ENCODE data around the gene IL17RE.
A peak's percentile ranks its signal among the peaks of the same experiment; 100 is the strongest.
"Not testable (repeated sequence)": the region's sequence is repeated elsewhere in the genome, so short reads cannot be mapped to it uniquely, and the experiment has no call there.

IL17RE gene, protein sequence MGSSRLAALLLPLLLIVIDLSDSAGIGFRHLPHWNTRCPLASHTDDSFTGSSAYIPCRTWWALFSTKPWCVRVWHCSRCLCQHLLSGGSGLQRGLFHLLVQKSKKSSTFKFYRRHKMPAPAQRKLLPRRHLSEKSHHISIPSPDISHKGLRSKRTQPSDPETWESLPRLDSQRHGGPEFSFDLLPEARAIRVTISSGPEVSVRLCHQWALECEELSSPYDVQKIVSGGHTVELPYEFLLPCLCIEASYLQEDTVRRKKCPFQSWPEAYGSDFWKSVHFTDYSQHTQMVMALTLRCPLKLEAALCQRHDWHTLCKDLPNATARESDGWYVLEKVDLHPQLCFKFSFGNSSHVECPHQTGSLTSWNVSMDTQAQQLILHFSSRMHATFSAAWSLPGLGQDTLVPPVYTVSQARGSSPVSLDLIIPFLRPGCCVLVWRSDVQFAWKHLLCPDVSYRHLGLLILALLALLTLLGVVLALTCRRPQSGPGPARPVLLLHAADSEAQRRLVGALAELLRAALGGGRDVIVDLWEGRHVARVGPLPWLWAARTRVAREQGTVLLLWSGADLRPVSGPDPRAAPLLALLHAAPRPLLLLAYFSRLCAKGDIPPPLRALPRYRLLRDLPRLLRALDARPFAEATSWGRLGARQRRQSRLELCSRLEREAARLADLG

DNA sequence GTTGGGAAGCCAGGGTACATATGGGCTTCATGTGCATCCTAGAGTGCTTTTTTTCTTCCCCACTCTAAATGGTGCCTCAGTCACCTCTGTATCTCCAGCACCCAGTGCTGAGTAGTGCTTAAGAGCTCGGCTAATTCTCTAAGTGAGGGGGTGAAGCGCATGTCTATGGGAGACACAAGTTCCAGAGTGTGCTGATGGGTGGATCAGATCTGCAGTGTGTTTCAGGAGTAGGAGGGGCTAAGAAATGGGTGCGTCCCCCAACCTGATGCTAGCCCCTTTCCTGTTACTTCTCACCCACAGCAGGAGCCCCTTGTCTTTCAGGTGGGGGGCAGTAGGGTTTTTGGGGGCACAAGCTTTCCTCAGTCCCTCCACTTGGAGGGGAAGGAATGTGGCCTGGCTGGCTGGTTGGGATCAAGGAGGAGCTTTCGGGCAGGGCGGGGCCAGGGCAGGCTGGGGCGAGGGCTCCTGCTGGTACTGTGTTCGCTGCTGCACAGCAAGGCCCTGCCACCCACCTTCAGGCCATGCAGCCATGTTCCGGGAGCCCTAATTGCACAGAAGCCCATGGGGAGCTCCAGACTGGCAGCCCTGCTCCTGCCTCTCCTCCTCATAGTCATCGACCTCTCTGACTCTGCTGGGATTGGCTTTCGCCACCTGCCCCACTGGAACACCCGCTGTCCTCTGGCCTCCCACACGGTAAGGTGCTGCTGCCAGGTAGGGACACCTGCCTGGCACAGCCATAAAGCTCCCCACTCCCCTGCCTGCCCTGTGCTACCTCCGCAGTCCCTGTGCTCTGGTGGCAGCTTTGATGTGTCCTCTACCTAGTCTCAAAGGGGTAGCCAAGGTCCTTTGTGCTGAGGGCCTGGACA is at the start of gene IL17RE:
Gene IL17RE (plus strand): TSS at position 477 of the 866 bp plus-strand sequence. CDS start 85 bp downstream, at position 562.
- no peak for DNase-seq

DNA sequence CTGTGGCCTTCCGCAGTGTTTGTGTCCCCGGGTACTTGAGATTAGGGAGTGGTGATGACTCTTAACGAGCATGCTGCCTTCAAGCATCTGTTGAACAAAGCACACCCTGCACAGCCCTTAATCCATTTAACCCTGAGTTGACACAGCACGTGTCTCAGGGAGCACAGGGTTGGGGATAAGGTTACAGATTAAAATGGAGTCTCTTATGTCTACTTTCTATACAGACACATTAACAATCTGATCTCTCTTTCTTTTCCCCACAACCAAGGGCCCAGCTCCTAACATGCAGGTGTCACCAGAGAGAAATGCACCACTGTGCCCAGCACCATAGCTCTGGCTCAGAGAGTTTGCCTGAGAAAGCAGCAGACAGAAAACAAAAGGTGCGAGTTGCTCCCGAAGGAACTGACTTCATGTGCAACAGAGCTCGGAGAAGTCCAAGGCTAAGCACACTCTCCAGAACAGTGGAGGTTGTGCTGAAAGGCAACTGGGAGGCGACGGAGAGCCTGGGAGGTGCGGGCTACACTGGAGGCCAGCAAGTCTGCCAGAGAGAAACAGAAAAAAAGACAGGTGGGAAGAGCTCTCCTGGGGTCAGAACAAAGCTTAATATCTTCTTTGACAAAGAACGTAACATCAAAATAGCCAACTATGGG is 48.2 kb upstream of the IL17RE start:
- not testable (repeated sequence) for DNase-seq

DNA sequence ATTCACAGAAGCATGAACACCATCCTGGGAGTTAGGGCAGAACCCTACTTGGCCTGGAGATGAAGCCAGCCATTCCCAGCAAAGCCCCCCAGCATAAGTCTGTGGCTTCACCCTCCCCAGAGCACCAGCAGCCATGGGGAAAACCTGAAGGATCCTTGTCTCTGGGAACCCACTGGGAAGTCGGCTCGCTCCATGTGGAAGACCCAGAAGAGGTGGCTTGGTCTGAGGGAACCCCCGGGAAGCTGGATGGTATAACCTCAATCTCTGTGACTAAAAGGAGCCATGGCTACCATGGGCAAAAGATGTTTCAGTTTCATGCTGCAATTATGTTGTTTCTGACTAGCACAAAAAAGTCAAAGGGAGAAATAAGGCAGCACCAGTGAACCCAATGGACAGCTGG is 47.1 kb upstream of the IL17RE start:
- no peak for DNase-seq

DNA sequence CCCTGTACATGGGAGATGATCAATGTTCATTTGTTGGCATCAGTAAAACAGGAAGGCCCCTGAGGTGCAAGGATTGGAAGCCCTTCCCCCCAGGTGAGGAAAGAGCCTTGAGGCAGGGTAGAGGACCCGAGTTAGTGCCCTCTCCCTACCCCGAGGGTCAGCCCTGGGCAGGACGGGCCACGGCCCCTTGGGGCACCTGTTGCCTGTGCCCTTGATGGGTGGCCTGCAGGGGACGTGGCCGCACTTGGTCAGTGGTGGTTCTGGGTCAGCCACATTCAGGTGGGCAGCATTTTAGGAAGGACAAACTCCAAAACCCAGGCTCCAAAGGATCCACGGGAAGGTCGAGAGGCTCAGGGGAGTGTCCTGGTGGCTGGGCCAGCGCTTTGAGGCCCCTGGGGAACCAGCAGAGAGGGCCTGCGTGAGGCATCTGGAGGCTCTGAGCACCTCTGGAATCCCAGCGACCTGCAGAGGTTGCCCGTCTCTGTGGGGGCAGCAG is 43.1 kb upstream of the IL17RE start:
- no peak for DNase-seq

DNA sequence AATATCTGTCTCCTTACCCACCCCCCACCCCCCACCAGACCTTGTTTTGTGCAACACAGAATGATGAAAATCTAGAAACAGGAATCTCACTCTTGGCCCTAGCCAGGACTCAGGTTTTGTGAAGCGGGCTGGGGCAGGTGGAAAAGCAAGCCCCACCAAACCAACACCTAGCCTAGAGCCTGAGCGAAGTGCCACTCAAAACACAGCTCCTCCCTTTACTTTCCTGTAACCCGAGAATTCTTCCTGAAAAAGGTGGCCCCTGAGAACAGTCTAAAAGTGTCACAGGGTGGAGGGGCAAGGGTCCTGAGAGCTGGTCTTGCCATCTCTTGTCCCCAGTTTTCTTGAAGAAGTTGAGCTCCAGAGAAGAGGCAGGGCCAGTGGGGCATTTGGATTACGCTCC is 41.4 kb upstream of the IL17RE start:
- no peak for DNase-seq

DNA sequence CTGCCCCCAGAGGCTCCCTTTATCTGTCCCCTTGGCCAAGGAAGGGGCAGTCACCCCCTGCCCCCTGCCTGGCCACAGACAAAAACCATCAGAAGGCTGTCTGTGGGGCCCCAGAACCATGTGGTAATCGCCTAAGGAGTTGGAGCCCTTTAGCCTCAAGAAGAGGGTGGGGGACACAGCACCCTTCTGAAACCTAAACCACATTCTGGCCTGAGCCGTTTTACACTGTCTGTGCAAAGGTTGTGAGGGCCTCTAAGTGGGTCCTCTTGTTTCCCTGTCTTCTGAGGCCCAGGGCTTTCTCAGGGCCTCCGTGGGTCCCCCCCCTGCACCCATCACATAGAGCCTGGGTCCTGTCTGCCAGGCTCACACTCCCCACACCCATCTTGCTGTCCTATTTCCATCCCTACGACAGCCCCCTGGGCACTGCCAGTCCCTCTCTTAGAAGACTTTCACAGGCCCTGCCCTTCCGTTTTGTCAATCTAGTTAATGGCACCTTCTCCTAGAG is 41.0 kb upstream of the IL17RE start:
- DNase-seq, result no peak

DNA sequence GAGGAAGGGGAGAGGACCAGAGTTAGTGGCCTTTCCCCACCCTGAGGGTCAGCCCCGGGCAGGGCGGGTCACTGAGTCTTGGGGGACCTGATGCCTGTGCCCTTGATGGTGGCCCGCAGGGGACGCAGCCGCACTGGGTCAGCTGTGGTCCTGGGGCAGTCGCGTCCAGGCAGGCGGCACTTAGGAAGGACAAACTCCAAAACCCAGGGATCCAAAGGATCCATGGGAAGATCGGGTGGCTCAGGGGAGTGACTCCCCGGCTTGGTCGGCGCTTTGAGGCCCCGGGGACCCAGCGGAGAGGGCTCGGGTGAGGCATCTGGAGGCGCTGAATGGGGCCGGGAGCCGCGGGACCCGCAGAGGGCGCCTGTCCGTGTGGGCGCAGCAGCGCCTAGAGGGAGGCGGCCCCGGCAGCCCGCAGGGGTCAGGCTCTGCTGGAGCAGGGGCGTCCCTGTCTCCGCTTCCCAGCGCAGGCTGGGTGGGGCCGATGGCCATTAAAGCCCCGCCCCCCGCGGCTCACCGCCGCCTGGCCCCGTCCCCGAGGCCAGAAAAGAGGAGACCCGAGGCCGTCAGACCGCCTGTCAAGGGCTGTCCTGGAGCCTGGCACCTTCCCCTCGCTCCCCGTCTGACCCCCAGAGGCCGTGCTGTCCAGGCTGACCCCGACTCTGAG is 40.1 kb upstream of the IL17RE start:
- DNase-seq, result peak; percentile 44

DNA sequence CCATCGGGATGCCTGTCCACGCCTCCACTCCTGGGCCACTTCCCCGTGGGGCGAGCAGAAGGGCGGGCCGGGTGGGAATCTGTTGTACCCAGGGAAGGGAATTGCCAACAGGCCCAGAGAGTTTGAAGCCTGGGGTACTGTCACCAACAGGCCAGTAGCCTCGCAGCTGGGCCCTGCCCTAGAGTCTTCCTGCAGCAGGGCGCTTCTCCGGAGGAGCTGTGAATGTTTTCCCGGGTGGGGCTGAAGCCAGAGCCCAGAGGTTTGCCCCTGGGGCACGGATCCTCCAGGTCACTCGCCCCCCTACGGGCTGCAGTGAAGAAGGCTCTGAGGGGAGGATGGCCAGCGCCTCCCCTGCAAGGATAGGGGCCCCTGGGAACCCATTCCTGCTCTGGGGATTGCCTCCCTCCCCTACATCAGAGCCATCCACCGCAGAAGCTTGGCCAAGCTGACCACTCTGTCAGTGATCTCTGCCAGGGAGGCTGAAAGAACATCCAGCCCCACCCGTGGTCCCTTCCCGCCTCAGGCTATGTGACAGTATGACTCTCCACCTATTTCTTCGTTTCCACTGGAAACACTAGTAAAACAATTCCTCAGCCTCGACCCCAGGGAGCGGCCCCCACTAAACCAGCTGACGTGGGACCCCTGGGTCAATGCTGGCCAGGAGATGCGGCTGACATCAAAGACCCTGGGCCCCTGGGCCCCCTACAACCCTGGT is 39.4 kb upstream of the IL17RE start:
- DNase-seq, result no peak

DNA sequence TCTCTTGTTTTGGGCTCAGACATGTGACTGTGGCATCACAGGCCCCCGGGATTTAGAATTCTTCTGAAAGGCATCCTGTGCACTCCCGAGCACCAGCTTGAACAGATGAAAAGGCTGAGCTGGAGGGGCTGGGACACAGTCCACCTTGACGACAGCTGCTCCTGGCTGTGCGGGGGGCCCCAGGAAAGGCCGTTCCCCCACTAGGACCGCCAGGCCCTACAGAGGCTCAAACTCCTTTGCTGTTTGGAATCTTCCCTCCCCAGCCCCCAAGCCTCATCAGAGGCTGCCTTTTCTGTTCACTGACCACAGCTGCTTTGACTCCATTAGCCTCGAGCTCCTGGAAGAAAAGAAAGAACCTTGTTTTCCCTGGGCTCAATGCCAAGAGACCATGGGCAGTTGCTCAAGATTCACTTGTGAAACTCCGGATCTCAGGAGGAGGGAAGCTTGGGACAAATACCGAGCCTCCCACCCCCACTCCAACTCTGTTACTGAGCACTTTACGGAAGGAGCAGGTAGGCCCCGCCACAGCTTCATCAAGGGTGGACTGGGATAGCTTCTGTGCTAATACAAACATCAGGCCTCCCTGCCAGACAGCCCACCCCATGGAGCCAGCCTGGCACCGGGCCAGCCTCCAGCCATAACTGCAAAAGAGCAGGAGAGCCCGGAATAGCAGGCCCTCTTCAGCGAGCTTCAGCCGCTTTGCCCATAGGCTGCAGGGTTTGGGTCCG is 38.3 kb upstream of the IL17RE start:
- peak; percentile 61 for DNase-seq

DNA sequence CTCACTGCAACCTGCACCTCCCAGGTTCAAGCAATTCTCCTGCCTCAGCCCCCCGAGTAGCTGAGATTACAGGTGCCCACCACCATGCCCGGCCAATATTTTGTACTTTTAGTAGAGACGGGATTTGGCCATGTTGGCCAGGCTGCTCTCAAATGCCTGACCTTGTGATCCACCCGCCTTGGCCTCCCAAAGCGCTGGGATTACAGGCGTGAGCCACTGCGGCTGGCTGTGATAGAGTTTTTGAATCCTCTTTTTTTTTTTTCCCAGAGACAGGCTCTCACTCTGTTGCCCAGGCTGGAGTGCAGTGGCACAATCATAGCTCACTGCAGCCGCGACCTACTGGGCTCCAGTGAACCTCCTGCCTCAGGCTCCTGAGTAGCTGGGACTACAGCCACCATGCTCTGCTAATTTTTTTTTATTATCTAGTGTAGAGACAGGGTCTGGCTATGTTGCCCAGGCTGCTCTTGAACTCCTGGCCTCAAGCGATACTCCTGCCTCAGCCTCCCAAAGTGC is 37.5 kb upstream of the IL17RE start:
- DNase-seq, result not testable (repeated sequence)

DNA sequence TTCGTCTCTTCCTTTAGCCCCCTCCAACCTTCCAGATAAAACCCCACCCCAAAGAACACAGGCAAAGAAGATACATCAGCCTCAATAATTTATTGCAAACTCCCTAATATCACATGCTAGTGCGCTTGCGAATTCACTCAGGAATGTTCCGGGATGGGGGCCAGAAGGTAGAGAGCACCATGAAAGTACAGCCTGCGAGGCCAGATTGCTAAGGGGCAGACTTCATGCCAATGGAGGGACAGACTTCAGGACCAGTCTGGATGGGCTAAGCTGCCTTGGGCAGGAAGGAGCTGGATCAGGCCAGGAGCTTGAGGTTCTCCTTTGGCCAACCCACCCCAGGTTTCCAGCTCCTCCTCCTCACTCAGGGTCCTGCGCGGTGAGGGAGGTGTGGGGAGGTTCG is 36.0 kb upstream of the IL17RE start:
- DNase-seq, result no peak

DNA sequence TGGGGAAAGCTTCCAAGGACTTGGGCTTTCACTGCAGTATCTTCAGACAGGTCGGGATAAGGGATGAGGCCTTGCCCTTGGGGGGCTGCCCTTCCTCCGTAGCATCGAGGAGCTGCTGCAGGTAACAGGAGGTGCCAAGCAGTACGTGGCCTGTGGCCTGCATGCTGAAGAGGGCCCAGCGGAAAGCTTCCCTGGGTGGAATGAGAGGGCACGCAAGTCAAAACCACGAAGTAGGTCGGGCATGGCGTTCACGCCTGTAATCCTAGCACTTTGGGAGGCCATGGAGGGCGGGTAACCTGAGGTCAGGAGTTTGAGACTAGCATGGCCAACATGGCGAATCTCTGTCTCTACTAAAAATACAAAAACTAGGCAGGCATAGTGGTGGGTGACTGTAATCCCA is 35.5 kb upstream of the IL17RE start:
- no peak for DNase-seq

DNA sequence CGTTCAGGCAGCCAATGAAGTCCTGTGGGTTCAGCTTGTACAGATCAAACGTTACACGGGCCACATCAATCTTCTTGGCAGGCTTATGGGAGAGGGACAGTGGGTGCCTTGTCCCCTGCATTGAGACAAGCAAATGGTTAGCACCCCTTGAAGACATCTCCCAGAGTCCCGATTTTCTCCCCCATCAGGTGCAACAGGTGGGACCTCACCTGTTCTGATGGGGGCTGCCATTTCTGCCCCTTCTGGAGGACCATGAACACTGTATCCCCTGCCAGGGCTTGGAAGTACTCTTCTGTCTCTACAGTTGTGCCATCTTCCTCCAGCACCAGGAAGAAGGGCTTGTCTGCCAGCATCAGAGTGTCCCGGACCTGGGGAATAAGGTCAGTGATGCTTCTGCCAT is 32.7 kb upstream of the IL17RE start:
- no peak for DNase-seq

DNA sequence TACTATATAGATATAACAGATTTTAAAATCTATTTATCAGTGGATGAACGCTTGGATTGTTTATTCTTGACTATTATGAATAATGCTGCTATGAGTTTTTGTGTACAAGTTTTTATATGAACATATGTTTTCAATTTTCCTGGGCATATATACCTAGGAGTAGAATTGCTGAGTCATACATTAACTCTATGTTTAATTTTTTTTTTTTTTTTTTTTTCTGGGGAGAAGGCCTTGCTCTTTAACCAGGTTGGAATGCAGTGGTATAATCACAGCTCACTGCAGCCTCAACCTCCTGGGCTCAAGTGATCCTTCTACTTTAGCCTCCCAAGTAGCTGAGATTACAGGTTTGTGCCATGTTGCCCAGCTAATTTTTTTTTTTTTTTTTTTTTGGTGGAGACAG is 31.7 kb upstream of the IL17RE start:
- DNase-seq, result no peak

DNA sequence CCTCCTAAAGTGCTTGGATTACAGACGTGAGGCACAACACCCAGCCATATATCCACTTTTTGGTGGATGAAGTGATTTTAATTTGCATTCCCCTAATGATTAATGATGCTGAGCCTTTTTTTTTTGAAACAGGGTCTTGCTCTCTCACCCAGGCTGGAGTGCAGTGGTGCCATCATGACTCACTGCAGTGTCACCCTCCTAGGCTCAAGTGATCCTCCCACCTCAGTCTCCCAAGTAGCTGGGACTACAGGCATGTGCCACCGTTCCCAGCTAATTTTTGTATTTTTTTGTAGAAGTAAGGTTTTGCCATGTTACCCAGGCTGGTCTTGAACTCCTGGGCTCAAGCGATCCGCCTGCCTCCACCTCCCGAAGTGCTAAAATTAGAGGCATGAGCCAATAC is 30.6 kb upstream of the IL17RE start:
- DNase-seq, result not testable (repeated sequence)

DNA sequence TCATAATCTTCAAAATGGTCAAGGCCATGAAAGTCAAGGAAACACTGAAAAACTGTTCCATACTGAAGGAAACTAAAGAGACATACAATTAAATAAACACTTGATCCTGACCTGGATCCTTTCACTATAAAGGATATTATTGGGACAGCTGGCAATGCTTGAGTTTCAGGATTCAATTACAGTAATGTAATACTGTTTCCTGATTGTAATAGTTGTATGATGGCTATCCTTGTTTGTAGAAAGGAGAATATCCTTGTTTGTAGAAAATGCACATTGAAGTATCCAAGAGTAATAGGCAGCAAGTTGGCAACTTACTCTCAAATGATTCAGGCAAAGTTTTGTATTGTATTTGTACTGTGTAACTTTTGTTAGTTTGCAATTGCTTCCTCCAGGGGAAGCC is 27.2 kb upstream of the IL17RE start:
- DNase-seq, result no peak

DNA sequence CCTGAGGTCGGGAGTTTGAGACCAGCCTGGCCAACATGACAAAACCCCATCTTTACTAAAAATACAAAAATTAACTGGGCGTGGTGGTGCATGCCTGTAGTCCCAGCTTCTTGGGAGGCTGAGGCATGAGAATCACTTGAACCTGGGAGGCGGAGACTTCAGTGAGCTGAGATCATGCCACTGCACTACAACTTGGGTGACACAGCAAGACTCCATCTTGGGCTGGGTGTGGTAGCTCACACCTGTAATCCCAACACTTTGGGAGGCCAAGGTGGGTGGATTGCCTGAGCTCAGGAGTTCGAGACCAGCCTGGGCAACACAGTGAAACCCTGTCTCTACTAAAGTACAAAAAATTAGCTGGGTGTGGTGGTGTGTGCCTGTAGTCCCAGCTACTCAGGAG is 26.4 kb upstream of the IL17RE start:
- not testable (repeated sequence) for DNase-seq

DNA sequence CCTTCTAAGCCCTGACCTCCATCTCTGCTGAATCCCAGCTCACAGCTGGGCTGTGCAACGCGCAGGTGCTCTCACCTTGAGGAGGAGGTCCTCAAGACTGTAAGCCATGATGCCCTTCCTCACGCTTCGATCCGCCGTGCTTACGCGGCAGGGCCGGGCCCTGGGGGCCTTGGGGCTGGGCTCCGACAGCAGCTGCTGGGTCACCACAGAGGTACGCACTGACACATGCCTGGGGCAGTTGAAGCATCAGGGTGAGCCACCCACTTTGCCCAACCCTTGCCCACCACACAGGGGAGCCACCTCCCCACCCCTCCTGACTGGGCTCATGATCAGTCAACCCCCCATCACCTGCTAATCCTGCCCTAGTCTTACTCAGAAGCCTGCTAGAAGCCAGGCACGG is 25.7 kb upstream of the IL17RE start:
- no peak for DNase-seq

DNA sequence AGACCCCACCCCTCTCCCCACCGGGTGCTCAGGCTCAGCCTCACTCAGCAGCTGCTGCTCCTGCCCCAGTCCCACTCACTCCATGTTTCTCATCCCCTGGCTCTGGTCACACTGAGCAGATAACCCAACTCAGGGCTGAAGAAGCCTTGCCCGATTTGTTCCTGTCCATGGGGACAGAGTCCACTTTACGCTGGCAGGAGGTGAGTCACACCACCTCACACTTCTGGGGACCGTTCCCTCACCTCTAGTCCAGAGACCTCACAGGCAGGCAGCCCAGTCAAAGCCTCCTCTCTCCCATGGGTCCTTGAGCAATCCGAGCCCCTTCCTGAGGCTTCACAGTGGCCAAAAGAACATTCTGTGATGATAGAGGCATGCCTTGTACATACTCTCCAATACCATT is 23.9 kb upstream of the IL17RE start:
- no peak for DNase-seq

DNA sequence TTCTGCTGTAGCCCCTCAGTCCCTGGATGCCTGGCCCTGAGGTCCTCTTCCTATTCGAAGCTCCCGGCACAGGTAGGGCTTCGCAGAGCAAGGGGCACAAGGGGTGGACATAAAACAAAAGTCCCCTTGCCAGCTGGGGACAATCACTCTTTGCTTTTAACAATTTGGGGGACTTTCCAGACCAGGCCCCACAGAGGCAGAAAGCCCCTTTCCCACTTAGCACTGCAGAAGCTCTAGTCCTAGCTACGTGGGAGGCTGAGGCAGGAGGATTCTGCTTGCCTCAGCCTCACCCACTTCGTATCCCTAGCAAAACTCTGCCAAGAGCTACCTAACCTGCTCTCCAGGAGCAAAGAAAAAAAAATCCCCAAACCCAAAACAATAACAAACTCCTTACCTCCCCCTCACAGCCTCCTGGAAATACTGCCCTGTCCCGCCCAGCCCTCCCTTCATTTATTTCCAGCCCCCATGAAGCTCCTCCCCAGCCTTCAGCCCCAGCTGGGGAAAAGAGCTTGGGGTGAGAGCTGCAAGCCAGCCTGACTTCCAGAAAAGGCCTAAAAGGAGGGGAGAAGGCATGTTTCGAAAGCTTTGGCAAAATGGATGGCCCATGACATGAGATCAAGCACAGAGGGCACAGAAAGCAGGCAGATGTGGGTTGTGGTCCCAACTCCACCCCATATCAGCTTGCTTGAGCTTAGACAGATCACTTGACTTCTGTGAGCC is 22.7 kb upstream of the IL17RE start, which contains the start of gene CIDEC:
Gene CIDEC (minus strand): TSS at position 424 of the 720 bp plus-strand sequence. CDS start 1,767 bp downstream, outside the sequence.
- DNase-seq, result no peak

All from inflammatory macrophage treated with lipopolysaccharide for 4 hours (primary cell).